Natural killer cell (primary cell): Measurements from ENCODE around the gene ACY1. TPM values are rescaled to one million over a fixed set of nuclear protein-coding genes. Genes with fewer than 3 reads are reported as not detected.

Experiments used
- ATAC-seq, 3 donors: fragments of 150-1000 bp in 2 of 3; fragments of 200-7000 bp in 1 of 3; cut with Tn5 transposase; 1 replicate in 1 of 3; 2 replicates in 2 of 3; pipeline ENCODE4 v1.10.0; 2021; ENCODE audit warnings: mild to moderate bottlenecking in 2 of 3, moderate library complexity in 2 of 3
- DNase-seq, 2 donors: peaks; one replicate each; pipeline versions ENCODE4 v3.0.0 to v3.0.0-alpha.2; 2013 to 2021; ENCODE audit warnings: mixed read lengths in 1 of 2
- H3K27ac ChIP-seq: one replicate; pipeline ENCODE4 v1.5.1; 2013; ENCODE audit warnings: mild to moderate bottlenecking, low read length
- H3K27me3 ChIP-seq: one replicate; pipeline ENCODE4 v1.6.1; 2013; ENCODE audit warnings: low read length; ENCODE audit not compliant: control insufficient read depth, insufficient read depth
- H3K36me3 ChIP-seq: one replicate; pipeline ENCODE4 v1.6.1; 2013; ENCODE audit warnings: low read length; ENCODE audit not compliant: control insufficient read depth, insufficient read depth
- H3K4me1 ChIP-seq: one replicate; pipeline ENCODE4 v1.6.1; 2013; ENCODE audit warnings: low read length; ENCODE audit not compliant: control insufficient read depth, insufficient read depth
- H3K4me3 ChIP-seq: one replicate; pipeline ENCODE4 v1.5.1; 2013; ENCODE audit warnings: low read length
- H3K9me3 ChIP-seq: one replicate; pipeline ENCODE4 v1.6.1; 2013; ENCODE audit warnings: low read length; ENCODE audit not compliant: control insufficient read depth, insufficient read depth
- H3K27ac Mint-ChIP-seq, 2 donors: one replicate each; pipeline ENCODE4 v1.8.0; 2022; ENCODE audit warnings: mild to moderate bottlenecking in 2 of 2, mixed read lengths in 2 of 2, moderate library complexity in 1 of 2
- H3K27me3 Mint-ChIP-seq, 2 donors: one replicate each; pipeline ENCODE4 v1.8.0; 2022; ENCODE audit warnings: low read depth in 2 of 2, mixed read lengths in 2 of 2
- H3K36me3 Mint-ChIP-seq: one replicate; pipeline ENCODE4 v1.8.0; 2022; ENCODE audit warnings: mixed read lengths
- H3K4me1 Mint-ChIP-seq, 2 donors: one replicate each; pipeline ENCODE4 v1.8.0; 2022; ENCODE audit warnings: mixed read lengths in 2 of 2
- H3K4me3 Mint-ChIP-seq: one replicate; pipeline ENCODE4 v1.8.0; 2022; ENCODE audit warnings: mild to moderate bottlenecking, moderate library complexity, mixed read lengths
- H3K9me3 Mint-ChIP-seq, 2 donors: one replicate each; pipeline ENCODE4 v1.8.0; 2022; ENCODE audit warnings: mixed read lengths in 2 of 2
- CTCF ChIP-seq: fragments of 200-600 bp; IDR thresholded peaks from one replicate; pipeline ENCODE4 v1.8.0; 2022; ENCODE audit warnings: antibody characterized with exemption
- WGBS: methylation state at CpG from one replicate; pipeline ENCODE4 v1.1.7; 2013; ENCODE audit warnings: missing lambda C conversion rate; ENCODE audit not compliant: insufficient coverage; 5-methylcytosine and 5-hydroxymethylcytosine counted together
- intact Hi-C: fragments of 100-400 bp; cut with micrococcal nuclease; formaldehyde crosslinking; loops from one replicate; pipeline ENCODE4 v1.14.2; 2022
- total RNA-seq, 4 donors: library from RNA; stranded (reverse); fragments of 120-200 nt in 1 of 4; gene quantifications; one replicate each; pipeline versions ENCODE4 v1.2.3 to v1.2.4, GENCODE V29; 2013 to 2022

ACY1 gene
- total RNA-seq, 3 donors from 2014 or later (not counting 1 experiment from before 2014, with no cell fraction given), result 8.4 to 19.5 (median 13.8) TPM

GRCh38 chr3:51967384-51968169, 15.8 kb upstream of the ACY1 start, which contains the start of gene PCBP4:
Gene PCBP4 (minus strand): TSS chr3:51967454. CDS start chr3:51961240, 6,214 bp downstream.
- no peaks in the 10 kb centered on the region for H3K36me3 Mint-ChIP-seq
- peaks cover 0 to 6% of the 10 kb centered on the region in 2 donors for H3K27me3 Mint-ChIP-seq
- Histone ChIP-seq H3K4me3 (peak within 1 kb of the TSS; percentile 47), H3K27me3 (peaks cover 3% of the 10 kb centered on the region), H3K4me1 (peaks cover 18% of the 10 kb centered on the region), H3K27ac (no peak within 1 kb of the TSS), H3K9me3 (no peaks in the 10 kb centered on the region), H3K36me3 (no peaks in the 10 kb centered on the region)
- under 1% methylated on average over 75 of the region's 90 CpGs for WGBS
- peak within 1 kb of the TSS; percentile 95 for H3K4me3 Mint-ChIP-seq
- no peak for TF ChIP-seq CTCF
- peak within 1 kb of the TSS in 1 of 2 donors; percentile 85 for H3K27ac Mint-ChIP-seq
- ATAC-seq, result peak; percentile 63 to 77 (median 77)
- peaks cover 0 to 30% of the 10 kb centered on the region in 2 donors for H3K4me1 Mint-ChIP-seq
- H3K9me3 Mint-ChIP-seq, result no peaks in the 10 kb centered on the region
- intact Hi-C loops, result no loop called here
- peak in 1 of 2 donors; percentile 62 for DNase-seq

DNA sequence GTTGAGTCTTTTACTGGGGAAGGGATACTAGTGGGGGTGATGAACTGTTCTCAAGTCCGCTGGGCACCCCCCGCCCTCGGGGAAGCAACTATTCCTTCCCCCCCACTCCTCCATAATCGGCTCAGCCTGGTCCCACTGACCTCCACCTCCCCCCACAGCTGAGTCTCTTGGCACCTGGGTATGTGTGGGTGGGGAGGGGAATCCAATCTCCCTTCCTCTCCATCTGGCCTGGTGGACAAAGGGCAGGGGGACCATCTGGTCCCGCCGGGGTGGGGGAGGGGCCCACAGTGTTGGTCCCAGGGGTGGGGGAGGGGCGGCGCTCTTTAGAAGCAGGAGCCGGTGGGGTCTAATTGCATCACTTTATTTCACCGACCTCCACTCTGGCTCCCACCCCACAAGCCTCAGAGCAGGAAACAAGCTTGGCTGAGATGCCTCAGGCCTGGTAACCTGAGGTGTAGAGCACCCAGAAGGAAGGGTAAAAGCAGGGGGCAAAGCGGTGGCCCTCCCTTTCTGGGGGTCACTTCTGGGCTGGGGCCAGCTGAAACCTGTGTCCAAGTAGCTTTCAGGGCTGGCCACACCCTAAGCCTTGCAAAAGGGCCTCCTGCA, 15.1 kb upstream of the ACY1 start:
- TF ChIP-seq CTCF, result no peak
- WGBS, result 47% methylated on average over 2 of the region's 11 CpGs
- H3K4me1 Mint-ChIP-seq, result peaks cover 0 to 30% of the 10 kb centered on the region in 2 donors
- H3K9me3 Mint-ChIP-seq, result no peaks in the 10 kb centered on the region
- no peaks in the 10 kb centered on the region for H3K36me3 Mint-ChIP-seq
- H3K9me3 ChIP-seq, result no peaks in the 10 kb centered on the region
- H3K4me1 ChIP-seq, result peaks cover 20% of the 10 kb centered on the region
- peaks cover 3% of the 10 kb centered on the region for H3K27me3 ChIP-seq
- peak overlapping the region; percentile 95 for H3K4me3 Mint-ChIP-seq
- H3K27ac Mint-ChIP-seq, result peak overlapping the region in 1 of 2 donors; percentile 85
- peaks cover 0 to 6% of the 10 kb centered on the region in 2 donors for H3K27me3 Mint-ChIP-seq
- DNase-seq (no peak), ATAC-seq (peak in 1 of 3 donors; percentile 21)
- peak overlapping the region; percentile 36 for H3K4me3 ChIP-seq
- intact Hi-C loops, result no loop called here
- no peaks in the 10 kb centered on the region for H3K36me3 ChIP-seq
- no peak overlapping the region for H3K27ac ChIP-seq

DNA sequence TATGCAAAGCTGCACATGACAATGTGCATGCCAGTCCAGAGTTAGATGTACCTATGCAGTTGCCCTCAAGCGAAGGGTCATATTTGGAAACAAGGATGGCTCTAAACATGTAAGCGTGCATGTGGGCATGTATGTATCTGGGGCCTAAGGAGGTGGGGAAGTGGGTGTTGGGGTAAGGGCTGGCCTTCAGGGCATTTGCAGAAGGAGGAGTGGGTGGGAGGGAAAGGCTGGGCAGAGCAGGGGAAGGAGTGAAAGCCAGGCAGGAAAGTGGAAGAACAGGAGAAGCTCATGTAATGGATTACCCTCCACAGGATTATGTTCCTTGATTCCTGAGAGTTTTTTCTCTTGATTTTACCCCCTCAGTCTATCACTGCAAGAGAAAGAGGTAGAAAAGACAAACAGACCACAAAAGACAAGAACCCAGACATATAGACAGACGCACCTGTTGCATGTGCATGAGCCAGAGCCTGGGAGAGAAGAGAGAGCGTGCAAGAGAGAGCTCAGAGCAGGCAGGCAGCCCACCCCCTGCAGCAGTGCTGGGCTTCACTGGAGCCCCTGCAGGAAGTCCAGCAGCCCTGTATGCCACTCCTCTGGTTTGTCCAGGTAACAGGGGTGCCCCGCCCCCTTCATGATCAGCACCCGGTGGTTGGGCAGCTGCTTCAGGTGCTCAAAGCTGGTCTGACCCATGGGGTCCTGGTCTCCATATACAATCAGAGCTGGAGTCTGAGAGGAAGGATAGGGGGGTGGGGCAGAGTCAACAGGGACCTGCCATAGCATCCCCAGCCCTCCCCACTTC, 14.3 kb upstream of the ACY1 start:
- peaks cover 6 to 38% of the 10 kb centered on the region in 2 donors for H3K4me1 Mint-ChIP-seq
- no peak overlapping the region for H3K27ac Mint-ChIP-seq
- intact Hi-C loops, result no loop called here
- no peak overlapping the region for H3K27ac ChIP-seq
- no peak for TF ChIP-seq CTCF
- H3K4me3 Mint-ChIP-seq, result peak overlapping the region; percentile 71
- no peaks in the 10 kb centered on the region for H3K9me3 ChIP-seq
- DNase-seq (no peak), ATAC-seq (no peak)
- H3K4me1 ChIP-seq, result peaks cover 27% of the 10 kb centered on the region
- 93% methylated on average over 6 of the region's 6 CpGs for WGBS
- H3K27me3 Mint-ChIP-seq, result peaks cover 0 to 6% of the 10 kb centered on the region in 2 donors
- no peaks in the 10 kb centered on the region for H3K36me3 ChIP-seq
- H3K27me3 ChIP-seq, result peaks cover 3% of the 10 kb centered on the region
- no peaks in the 10 kb centered on the region for H3K36me3 Mint-ChIP-seq
- H3K4me3 ChIP-seq, result no peak overlapping the region
- no peaks in the 10 kb centered on the region for H3K9me3 Mint-ChIP-seq
